Right lobe of liver (tissue), 4 donors: ENCODE measurements around the gene DNASE1L3.

Source experiments
- POLR2A ChIP-seq: fragments of 450-650 bp; IDR thresholded peaks from one replicate; pipeline ENCODE4 v1.6.1; 2017; ENCODE audit warnings: antibody characterized with exemption, mild to moderate bottlenecking
- TF ChIP-seq, protein P1 (sequence below), 4 donors: fragments of 200-600 bp in 3 of 4; fragments of 450-650 bp in 1 of 4; IDR thresholded peaks; one replicate each; pipeline versions ENCODE4 v1.5.1 to v1.8.0; 2016 to 2022; ENCODE audit warnings: antibody characterized with exemption in 4 of 4, mild to moderate bottlenecking in 2 of 4
- donor health status: DM: no; HTN: no; CAD: no.
- donor health status: DM: no; HTN: no; CAD: no.
- donor health status: DM: no; HTN: yes; CAD: no.

- TF ChIP-seq, protein P1, sequence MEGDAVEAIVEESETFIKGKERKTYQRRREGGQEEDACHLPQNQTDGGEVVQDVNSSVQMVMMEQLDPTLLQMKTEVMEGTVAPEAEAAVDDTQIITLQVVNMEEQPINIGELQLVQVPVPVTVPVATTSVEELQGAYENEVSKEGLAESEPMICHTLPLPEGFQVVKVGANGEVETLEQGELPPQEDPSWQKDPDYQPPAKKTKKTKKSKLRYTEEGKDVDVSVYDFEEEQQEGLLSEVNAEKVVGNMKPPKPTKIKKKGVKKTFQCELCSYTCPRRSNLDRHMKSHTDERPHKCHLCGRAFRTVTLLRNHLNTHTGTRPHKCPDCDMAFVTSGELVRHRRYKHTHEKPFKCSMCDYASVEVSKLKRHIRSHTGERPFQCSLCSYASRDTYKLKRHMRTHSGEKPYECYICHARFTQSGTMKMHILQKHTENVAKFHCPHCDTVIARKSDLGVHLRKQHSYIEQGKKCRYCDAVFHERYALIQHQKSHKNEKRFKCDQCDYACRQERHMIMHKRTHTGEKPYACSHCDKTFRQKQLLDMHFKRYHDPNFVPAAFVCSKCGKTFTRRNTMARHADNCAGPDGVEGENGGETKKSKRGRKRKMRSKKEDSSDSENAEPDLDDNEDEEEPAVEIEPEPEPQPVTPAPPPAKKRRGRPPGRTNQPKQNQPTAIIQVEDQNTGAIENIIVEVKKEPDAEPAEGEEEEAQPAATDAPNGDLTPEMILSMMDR (IDR thresholded peaks at IDR 0.05): no peak
- TF ChIP-seq POLR2A: no peak
These were observed 25.2 kb upstream of the DNASE1L3 start for GRCh38 chr3:58235970-58236369.
